Stimulated activated CD8-positive, alpha-beta memory T cell treated with anti-CD3 and anti-CD28 coated beads, Interleukin-15, amount 100 ng/mL, for 24 hours (primary cell): ENCODE data around the gene UNC5A.

Experiments used
- DNase-seq: peaks from one replicate; pipeline ENCODE4 v3.0.0-alpha.2; 2020; ENCODE audit warnings: low read depth

The UNC5A gene

DNA sequence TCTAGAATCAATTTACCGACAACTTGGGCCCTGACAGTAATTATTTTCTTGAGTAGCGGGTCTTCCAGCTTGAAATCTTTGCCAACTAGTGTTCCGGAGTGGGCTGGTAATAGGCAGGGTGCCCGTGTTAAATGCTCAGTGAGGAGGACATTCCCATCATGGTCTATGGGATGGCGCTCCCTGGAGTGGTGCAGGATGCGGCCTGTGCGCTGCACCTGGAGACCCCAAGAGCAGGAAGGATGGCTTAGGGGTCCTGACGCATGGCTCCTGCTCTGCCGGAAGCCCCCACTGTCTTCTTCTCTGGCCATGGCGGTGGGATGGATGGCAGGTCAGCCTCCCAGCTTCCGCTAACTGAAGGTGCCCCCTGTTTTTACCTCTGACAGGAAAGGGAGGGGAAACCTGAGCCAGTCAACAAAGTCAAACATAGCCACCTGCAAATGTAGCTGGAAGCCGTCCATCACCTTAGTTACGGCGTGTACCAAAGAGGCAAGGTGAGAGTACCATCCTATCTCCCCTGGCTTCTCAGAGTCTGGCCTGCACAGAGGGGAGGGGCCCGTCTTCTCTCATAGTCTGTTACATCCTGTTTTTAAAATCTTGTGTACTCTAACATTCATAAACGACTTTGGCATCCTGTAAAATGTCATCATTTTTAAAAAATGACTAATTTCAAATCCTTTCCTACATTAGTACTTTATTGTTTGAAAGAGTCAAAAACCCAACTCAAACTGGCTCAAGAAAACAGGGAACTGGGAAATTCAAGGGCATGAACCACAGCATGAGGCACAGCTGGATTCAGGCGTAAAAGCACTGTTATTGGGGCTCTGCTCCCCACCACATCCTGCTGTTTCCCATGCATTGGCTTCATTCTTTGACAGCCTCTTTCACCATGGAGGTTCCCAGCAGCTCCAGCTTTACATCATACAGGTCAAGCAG, 28.5 kb upstream of the UNC5A start:
- DNase-seq, result no peak

DNA sequence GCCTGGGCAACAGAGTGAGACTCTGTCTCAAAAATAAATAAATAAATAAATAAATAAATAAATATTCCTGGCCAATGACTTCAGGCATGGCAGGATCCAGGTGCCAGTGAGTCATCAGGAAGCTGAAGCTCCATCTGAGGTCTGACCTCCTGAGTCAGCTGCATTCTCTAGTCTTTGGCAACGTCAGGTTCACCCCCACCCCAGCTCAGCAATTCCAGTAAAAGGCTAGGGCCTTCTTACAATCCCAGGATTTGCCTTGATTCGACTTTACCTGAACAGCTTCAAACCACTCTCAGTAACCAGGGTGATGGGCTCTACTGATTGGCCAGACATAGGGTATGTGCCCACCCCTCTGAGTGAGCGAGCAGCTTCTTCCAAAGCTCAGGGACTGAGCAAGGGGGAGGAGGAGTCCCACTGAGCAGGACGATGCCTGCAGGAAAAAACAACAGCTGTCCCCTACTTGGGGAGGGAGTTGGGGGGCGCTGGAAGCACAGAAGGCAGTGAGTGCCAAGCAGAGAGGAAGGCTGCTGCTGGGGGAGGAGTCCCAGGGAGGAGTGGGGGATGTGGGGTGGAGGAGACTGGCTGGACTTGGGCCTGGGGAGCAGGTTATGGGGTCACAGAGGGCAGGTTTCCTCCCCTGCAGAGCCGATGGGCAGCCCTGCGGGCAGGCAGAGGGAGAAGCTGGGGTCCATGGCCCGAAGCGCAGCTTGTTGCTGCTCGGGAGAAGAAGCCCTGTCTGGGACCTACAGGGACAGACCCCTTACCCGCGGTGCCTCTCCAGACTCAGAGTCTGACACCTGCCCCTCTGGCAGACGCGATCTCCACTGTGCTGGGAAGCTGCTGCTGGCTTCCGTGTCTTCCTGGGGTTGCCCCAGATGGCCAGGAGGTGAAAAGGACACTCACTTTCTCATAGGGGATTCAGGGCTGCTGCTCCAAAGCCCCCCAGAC, 25.9 kb upstream of the UNC5A start:
- DNase-seq, result no peak

DNA sequence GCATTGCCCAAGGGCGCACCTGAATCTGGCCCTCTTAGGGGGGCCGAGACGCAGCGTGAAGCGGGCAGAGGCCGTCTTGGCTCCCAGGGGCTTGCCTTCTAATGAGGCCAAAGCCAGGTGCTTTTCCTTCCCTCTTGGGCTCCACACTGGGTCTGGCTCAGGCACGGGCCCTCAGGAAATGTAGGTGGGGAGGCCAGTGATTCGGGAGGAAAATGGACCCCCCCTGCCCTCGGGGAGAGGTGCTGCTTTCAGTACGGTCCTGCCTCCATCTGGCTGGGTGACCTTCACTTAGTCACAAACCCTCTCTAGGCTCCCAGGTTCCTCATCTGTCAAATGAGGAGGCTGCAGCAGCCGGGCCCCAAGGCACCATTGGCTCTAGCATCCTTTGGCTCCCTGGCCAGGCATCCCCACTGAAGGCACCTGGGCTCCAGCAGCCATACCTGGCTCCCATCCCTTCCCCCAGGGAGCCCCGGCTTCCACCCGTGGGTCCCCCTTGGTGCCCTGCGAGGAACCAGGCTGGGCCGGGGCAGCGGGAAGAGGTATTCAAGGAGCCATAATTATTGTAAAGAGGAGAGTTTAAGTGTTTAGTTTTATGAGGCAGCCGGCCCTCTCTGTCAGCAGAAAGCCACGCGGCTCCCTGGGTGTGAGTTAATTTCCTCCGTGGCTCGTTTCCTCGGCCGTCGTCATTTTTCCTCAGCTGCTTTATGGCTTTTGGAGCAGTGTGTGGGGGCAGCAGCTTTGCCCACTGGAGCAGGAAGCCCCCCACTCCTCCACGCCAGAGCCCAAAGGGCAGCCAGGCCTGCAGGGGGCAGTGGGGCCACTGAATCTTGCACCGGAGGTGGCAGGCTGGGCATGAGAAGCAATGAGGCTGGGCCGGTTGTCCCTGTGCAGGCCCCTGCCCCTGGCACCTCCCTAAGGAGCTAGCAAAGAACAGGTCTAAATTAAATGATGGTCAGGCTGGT, 24.9 kb upstream of the UNC5A start:
- no peak for DNase-seq

DNA sequence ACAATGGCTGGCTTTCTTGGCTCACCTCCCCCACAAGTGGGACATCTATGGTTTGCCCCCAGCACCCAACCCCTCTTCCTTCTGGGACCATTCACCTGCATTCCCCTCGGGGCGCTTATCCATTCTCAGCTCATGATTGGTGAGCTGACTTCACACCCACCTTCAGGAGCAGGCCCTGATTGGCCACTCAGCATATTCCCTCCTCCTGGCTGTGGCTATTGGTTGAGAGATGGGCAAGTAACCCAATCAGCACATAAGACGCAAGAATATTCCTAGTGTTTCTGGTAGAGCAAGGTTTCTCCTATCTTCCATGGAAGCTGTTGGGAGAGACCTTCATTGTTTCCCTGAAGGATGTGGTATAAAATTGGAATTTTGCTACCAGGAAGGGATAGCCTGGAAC, 22.7 kb upstream of the UNC5A start:
- no peak for DNase-seq

DNA sequence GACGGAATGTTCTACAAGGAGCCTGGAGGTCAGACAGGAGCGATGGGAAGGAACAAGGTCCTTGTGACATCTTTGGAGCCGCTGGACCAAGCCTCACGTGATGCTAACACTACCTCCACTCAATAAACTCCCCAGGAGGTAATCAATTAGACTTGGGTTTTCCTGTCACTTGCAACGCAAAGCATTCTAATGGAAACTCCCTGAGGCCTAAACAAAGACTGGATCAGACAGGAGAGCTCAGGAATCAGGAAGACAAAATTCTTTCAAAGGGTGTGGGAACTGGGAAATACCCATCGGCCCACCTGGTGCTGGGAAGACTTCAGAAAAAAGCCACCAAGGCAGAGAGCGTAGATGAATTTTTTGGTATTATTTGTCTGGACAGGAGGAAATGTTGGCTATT, 22.3 kb upstream of the UNC5A start:
- DNase-seq, result no peak

DNA sequence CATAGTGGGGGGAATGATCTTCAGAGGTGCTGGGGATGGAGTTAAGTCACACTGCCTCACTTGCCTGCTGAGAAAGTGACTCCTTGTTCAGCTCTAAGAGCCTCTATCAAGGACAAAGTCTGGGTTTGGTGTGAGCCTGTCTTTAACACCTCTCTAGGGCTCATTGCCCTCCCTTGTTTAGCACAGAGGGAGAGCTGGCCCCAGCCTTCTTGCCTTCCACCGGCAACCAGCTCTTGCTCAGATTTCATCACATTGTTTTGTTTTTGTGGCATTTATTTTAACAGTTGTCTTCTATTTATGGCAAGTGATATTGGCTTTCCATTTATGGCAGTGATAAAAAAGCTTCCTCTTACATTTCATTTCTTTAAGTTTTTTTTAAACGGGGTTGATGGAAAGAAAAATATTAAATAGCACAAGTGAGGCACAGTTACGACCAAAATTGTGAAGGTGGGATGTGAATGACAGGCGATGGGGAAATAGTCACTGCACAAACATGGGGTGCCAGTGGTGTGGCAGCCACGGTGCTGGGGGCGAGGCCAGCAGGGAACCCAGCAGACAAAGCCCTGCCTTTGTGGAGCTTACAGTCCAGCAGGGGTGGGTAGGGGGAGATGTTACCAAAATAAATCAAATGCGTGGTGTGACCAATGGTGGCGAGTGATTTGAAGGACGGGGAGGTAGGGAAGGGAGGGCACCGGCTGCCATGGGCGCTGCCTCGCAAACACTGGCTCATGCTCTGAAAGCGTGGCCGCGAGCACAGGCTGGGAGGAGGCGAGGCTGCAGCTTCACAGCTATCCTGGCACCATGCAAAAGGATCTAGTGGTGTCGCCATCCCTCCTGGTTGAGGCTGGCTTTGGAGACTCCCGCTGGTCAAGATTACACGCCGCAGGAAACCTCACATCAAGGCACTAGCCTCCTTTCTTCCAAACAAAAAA, 21.2 kb upstream of the UNC5A start:
- no peak for DNase-seq

DNA sequence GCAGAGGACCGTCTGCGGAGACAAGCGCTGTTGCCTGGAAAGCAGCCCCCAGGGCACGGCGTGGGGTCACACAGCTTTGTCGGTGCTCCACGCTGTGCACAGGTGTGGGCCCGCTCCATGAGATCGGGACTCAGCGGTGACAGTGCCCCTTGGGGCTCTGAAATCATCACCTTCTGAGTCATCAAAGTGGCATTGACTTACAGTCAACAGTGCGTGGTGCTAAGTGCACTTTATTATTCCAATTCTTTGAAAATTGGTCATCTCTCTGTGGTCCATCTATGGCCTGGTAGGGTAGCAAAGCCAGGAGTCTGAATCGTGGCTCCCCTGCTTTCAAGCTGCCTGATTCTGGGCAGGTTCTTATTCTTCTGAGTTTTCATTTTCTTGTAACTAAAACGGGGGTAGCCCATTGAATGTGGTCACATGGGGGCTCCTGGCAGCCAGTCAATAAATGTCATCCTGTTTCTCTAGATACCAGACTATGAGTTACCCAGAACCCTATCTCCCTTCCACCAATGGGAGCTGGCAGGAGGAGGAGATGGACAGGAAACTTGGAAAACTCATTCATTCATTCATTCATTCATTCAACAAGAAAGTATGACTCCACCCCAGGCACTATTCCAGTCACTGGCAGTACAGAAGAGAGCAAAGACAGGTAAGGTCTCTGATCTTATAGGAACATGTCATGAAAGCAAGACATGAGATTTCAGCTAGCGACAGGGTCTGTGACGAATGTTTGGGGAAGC, 20.3 kb upstream of the UNC5A start:
- DNase-seq, result no peak

DNA sequence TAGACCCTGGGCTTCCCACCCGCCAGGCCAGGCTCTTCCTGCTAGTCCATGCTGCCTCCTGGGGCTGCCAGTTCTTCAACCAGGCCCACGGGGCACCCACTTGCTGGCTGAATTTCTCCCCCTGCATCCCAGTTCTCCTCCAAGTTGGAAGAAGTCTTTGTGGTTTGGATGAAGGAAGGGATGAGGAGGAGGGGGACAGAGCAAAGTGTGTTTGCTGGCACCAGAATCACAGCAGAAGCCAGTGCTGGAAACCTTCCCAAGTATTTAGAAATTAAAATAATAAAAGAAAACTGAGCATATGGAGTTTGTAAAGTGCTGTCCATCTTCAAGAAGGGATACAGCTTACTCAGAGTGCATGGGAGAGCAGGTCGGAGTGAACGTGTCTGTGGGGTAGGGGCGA, 19.4 kb upstream of the UNC5A start:
- DNase-seq, result no peak

DNA sequence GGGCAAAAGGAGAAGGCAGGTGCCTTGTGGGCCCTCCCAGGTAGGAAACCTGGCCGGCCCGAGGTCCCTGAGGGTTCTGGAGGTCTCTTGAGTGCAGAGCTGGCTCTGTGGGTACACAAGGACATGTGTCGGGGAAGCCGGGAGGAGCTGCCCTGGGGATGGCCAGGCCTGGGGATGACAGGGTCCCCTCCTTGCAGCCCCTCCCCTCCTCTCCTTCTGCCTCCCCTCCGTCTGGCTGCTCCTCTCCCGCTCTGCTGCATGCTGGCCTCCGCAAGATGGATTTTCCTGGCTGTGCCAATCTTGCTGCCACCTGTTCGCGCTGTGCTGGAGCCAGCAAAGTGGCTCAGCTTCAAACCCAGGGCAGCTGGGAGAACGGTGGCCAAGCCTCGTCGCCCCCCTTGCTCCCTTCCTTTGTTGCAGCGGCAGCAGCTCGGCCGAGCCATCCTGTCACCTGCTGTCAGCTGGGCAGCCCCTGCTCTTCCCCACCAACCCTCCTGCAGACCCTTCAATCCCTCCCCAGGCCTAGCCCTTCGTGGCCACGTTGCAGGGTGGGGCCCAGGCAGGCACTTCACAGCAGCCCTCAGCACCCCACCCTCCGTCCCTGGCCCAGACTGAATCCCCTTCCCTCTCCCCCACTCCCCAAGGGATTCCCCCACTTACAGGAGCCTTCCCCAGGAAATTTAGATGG, 17.6 kb upstream of the UNC5A start:
- DNase-seq, result no peak

DNA sequence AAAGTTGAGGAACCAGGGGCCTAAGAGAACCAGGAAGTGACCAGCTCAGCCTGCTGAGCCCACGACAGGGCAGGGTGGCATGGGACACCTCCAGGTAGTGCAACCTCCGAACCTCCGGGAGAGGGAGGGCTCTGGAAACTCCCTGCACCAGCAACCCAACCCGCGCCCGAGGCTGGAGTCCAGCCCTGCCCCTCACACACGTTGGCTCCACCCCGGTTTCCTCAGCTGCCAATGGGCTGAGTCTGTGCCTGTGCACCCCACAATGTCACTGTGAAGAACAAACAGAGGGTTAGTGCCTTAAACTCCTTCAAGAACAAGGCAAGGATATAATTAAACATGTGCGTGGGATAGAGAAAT, 17.0 kb upstream of the UNC5A start:
- DNase-seq, result no peak

DNA sequence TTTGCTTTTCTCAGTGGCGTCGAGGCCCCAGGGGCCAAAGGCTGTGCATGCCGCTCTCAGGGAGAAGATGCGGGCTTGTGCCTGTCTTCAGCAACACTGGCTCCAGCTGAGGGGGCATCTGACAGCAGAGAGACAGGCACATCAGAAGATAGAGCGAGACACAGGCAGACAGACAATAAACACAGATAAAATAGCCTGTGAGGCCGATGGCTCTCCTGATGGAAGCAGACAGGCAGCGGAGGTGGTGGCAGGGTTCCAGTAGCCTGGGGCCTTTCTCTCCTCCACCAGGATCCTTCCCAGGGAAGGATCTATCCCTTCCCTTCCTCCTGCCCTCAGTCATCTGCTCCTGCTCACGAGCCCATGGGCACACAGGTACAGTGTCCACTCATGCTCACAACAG, 16.6 kb upstream of the UNC5A start:
- no peak for DNase-seq

DNA sequence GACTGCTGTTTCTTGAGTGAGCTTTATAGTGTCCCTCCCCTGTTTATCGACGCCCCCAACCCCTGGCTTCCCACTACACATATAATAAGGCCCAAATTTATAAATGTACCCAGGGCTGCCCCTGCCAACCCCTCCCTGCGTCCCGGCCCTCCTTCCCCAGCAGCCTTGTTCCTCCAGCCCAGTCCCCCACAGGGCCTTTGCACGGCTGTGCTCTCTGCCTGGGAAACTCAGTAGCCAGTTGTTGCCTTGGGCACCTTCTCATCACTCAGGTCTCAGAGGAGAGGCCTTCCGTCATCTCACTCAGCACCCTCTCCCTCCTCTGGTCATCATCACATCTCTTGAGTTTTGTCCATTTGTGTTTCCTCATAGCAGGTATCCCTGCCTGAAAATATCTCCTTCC, 15.8 kb upstream of the UNC5A start:
- DNase-seq, result no peak

DNA sequence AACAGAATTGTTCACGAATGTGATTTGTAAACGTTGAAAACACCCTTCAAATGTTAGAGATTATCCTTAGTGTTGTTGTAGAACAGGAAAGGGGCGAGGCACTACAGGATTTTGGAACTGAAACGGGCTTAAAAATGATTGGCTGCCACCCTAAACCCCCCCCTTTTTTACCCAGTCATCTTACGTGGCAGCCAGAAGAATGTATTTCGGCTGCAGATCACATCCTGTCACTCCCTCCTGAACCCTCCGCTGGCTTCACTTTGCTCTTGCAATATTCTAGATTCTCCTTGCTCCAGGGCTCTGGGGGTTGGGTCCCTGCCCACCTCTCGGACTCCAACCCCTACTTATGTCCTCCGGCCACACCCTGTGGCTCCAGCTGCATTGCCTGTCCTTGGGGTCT, 13.9 kb upstream of the UNC5A start:
- no peak for DNase-seq

DNA sequence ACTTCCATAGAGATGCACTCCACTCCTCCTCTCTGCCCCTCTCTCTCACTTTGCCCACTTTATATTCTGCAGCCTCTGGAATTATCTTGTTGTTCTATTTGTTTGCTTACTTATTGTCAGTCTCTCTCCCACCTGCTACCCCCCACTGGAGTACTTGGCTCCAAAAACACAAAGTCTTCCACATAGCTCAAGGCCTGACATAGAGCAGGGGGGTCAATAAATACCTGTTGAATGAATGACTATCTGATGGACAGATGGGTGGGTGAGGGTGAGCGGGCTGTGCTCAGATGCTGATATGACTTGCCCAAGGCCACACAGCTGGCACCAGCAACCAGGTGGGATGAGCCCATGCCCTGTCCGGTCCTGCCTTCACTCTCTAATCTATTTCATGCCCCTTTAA, 13.4 kb upstream of the UNC5A start:
- no peak for DNase-seq

DNA sequence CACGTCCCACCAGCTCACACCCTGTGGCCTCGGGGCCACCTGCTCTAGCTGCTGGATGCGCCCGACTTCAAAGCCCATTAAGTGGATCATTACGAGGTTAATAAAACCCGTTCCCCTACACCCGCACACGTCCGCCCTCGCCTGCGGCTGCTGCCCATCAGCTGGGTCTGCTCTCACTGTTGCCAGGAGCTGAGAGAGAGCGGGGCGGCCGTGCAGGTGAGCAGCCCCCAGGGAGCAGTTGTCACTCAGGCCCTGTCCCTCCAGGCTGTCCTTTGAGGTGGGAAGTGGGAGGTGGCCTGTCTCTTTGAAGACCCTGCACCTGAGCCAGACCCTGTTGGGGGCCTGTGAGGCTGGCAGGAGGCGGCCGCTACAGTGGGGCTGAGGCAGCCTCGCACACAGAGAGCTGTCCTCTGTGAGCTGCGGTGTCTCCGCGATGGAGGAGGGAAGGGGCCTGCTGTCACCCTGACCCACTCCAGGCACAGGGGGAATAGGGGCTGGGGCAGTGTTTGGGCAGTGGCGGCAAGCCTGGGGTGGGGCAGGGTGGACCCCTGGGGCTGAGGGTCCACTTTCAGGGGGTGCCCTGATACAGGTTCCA, 12.8 kb upstream of the UNC5A start:
- DNase-seq, result no peak

DNA sequence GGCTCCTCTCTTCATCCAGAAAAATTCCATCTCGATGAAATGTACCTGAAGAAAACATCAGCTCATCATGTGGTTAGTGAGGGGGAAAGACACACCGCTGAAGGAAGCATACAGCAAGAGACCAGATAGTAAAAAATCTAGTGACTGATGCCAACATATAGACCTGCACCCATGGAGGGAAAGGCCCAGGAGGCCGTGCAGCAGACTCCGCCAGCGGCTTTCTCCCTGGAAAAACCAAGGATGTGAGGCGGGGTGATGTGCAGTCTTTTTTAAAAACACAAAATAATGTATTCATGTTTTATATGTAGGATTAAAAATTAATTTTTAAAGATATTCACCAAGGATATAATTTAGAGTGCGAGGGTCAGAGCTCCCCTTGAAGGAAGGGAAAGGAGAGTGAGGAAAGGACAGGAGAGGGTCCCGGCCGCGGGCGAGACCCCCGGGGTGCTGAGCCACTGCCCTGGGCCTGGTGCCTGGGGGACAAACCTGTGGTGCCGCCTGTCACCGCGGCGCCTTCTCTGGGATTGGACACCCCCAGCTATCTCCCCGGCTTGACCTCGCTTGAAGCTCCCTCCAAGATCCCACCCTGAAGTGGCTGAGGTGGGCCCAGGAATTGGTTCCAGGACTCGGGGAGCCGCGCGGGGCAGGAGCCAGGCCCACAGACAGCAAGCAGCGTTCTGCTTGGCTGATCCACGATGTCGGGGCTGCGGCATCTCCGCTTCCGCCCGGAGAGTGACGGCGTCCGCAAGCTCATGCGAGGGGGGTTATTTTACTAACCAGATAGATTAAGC, 12.1 kb upstream of the UNC5A start:
- DNase-seq, result no peak

DNA sequence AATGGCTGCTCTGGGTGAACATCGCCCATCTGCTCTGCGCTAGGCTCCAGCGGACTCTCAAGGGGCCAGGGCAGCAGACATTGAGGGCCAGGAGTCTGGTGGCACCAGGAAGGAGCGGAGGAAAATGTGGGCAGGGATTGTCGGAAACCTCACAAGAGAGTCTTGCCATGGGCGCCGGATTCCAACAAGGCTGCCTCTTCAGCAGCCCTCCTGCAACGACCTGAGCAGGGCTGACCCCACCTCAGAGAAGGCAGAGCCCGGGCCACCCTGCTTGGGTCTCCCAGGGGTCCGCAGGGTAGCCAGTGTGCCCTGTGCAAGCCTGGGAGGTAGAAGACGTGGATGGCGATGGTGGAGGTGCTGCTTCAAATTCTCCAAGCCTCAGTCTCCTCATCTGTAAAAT, 11.4 kb upstream of the UNC5A start:
- no peak for DNase-seq

DNA sequence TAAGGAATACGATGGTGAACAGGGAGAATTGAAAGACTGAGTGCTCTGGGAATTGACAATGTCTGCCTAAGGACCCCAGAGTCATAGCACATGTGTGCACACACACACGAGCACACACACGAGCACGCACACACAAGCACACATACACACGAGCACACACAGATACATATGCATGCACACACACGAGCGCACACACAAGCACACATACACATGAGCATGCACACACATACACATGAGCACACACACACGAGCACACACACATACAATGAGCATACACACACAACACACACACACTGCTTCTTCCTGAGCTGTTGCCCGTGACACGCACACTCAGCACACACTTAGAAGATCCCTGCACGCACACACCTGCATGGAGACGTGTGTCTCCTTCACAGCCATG, 10.9 kb upstream of the UNC5A start:
- no peak for DNase-seq
